Gastrocnemius medialis (tissue), 4 donors: ENCODE data around the gene AUTS2.

ENCODE experiments used
- POLR2A ChIP-seq, 2 donors: fragments of 450-650 bp; IDR thresholded peaks; one replicate each; pipeline ENCODE4 v1.6.1; 2017; ENCODE audit warnings: antibody characterized with exemption in 2 of 2, mild to moderate bottlenecking in 2 of 2, moderate library complexity in 2 of 2
- TF ChIP-seq, protein P1 (sequence below), 5 experiments: fragments of 450-650 bp in 3 of 5; fragments of 200-600 bp in 2 of 5; sonication (generic) in 2 of 5; IDR thresholded peaks in 4 of 5; conservative IDR thresholded peaks in 1 of 5; 1 replicate in 4 of 5; 2 replicates in 1 of 5; pipeline ENCODE4 v1.5.1; 2016 to 2019; ENCODE audit warnings: antibody characterized with exemption in 5 of 5, mild to moderate bottlenecking in 3 of 5, moderate library complexity in 3 of 5

DNA sequence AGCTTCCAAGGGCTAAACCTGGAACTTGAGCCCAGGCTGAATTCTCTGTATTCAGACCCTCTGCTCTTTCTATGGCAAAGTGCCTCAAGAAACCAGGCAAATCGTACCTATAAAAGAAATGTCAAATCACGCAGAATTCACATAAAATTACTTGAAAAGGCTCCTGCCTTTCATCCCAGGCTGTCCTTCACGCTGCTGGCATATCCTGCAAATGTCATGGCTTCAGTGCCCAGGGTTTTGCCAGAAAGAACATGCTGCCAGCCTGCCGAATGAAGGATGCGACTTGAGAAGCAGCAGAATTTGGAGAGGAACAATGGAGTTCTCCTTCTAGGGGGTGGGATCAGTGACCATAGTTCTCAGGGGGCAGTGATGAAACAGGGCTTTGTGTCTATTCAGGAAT, 931.2 kb downstream of the AUTS2 start:
- TF ChIP-seq, protein P1, sequence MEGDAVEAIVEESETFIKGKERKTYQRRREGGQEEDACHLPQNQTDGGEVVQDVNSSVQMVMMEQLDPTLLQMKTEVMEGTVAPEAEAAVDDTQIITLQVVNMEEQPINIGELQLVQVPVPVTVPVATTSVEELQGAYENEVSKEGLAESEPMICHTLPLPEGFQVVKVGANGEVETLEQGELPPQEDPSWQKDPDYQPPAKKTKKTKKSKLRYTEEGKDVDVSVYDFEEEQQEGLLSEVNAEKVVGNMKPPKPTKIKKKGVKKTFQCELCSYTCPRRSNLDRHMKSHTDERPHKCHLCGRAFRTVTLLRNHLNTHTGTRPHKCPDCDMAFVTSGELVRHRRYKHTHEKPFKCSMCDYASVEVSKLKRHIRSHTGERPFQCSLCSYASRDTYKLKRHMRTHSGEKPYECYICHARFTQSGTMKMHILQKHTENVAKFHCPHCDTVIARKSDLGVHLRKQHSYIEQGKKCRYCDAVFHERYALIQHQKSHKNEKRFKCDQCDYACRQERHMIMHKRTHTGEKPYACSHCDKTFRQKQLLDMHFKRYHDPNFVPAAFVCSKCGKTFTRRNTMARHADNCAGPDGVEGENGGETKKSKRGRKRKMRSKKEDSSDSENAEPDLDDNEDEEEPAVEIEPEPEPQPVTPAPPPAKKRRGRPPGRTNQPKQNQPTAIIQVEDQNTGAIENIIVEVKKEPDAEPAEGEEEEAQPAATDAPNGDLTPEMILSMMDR (IDR thresholded peaks at IDR 0.05 in 4 of 5, conservative IDR thresholded peaks at IDR 0.05 in 1 of 5), result no peak
- no peak for TF ChIP-seq POLR2A (IDR thresholded peaks at IDR 0.05)
